ENCODE results near the gene VEGFC.

The VEGFC gene

GRCh38 chr4:176741253-176741652 is 51.5 kb downstream of the VEGFC start:
- no peak for TF ChIP-seq CTCF (IDR thresholded peaks at IDR 0.05; ENCODE audit: extremely low read depth, missing control alignments)
- DNase-seq (ENCODE audit: low spot score): no peak

GRCh38 chr4:176735300-176735699 is 57.4 kb downstream of the VEGFC start:
- TF ChIP-seq CTCF (IDR thresholded peaks at IDR 0.05; ENCODE audit: extremely low read depth, missing control alignments): no peak
- DNase-seq (ENCODE audit: low spot score): no peak

GRCh38 chr4:176734461-176734860 is 58.3 kb downstream of the VEGFC start:
- no peak for TF ChIP-seq CTCF (IDR thresholded peaks at IDR 0.05; ENCODE audit: extremely low read depth, missing control alignments)
- DNase-seq (ENCODE audit: low spot score): no peak

- TF ChIP-seq CTCF (IDR thresholded peaks at IDR 0.05; ENCODE audit: extremely low read depth, missing control alignments): no peak
- no peak for DNase-seq (ENCODE audit: low spot score)
Measured at GRCh38 chr4:176729489-176729888, 63.2 kb downstream of the VEGFC start.

- no peak for DNase-seq (ENCODE audit: low spot score)
- TF ChIP-seq CTCF (IDR thresholded peaks at IDR 0.05; ENCODE audit: extremely low read depth, missing control alignments): no peak
Measured at GRCh38 chr4:176726803-176727202, 65.9 kb downstream of the VEGFC start.

GRCh38 chr4:176721459-176721858 is 71.3 kb downstream of the VEGFC start:
- DNase-seq (ENCODE audit: low spot score): no peak
- no peak for TF ChIP-seq CTCF (IDR thresholded peaks at IDR 0.05; ENCODE audit: extremely low read depth, missing control alignments)

- no peak for TF ChIP-seq CTCF (IDR thresholded peaks at IDR 0.05; ENCODE audit: extremely low read depth, missing control alignments)
Measured at GRCh38 chr4:176718881-176719280, 73.8 kb downstream of the VEGFC start.

More at GRCh38 chr4:176718881-176719280, 73.8 kb downstream of the VEGFC start:
- DNase-seq (ENCODE audit: low spot score): no peak
